Activated CD8-positive, alpha-beta T cell treated with anti-CD3 and anti-CD28 coated beads for 36 hours (primary cell): ENCODE results near the gene AP1G2. TPM values are rescaled to one million over a fixed set of nuclear protein-coding genes. Genes with fewer than 3 reads are reported as not detected.

Source experiments
- ATAC-seq: fragments of 200-7000 bp; cut with Tn5 transposase; one replicate; pipeline ENCODE4 v1.10.0; 2021; ENCODE audit warnings: mild to moderate bottlenecking, moderate library complexity
- CTCF ChIA-PET: fragments of 350-600 bp; sonication (Branson Sonifier 250); formaldehyde crosslinking; loops from one replicate; lab custom pipeline; 2021; ENCODE audit warnings: antibody characterized with exemption; lab: Charles Lee
- POLR2A ChIA-PET: fragments of 350-600 bp; sonication (Branson Sonifier 250); formaldehyde crosslinking; loops from one replicate; lab custom pipeline; 2021; ENCODE audit warnings: antibody characterized with exemption; lab: Charles Lee
- DNase-seq: peaks from one replicate; pipeline ENCODE4 v3.0.0-alpha.2; 2020
- H3K27ac Mint-ChIP-seq: one replicate; pipeline ENCODE4 v1.8.0; 2021; ENCODE audit warnings: mild to moderate bottlenecking, mixed read lengths
- H3K27me3 Mint-ChIP-seq: one replicate; pipeline ENCODE4 v1.8.0; 2021; ENCODE audit warnings: mixed read lengths
- H3K36me3 Mint-ChIP-seq: one replicate; pipeline ENCODE4 v1.8.0; 2021; ENCODE audit warnings: low read depth, mixed read lengths
- H3K4me1 Mint-ChIP-seq: one replicate; pipeline ENCODE4 v1.8.0; 2021; ENCODE audit warnings: low read depth, mixed read lengths
- H3K4me3 Mint-ChIP-seq: one replicate; pipeline ENCODE4 v1.8.0; 2021; ENCODE audit warnings: mild to moderate bottlenecking, moderate library complexity, mixed read lengths
- H3K9me3 Mint-ChIP-seq: one replicate; pipeline ENCODE4 v1.8.0; 2021; ENCODE audit warnings: mixed read lengths
- CTCF ChIP-seq: fragments of 200-600 bp; IDR thresholded peaks from one replicate; pipeline ENCODE4 v1.8.0; 2022; ENCODE audit warnings: antibody characterized with exemption, mild to moderate bottlenecking
- intact Hi-C: fragments of 100-400 bp; cut with micrococcal nuclease; formaldehyde crosslinking; loops from one replicate; pipeline ENCODE4 v1.10.0; 2022
- total RNA-seq, 2 experiments: library from RNA; stranded (reverse); gene quantifications; one replicate each; pipeline ENCODE4 v1.2.3, GENCODE V29; 2021

Gene AP1G2
- total RNA-seq, 2 experiments from 2014 or later, result 146 to 155 TPM

GRCh38 chr14:23544511-23545447 is 22.8 kb downstream of the AP1G2 start:
- H3K36me3 Mint-ChIP-seq, result no peaks in the 10 kb centered on the region
- H3K27ac Mint-ChIP-seq, result no peak overlapping the region
- intact Hi-C loops, result no loop called here
- DNase-seq (no peak), ATAC-seq (no peak)
- TF ChIP-seq CTCF, result no peak
- H3K27me3 Mint-ChIP-seq, result no peaks in the 10 kb centered on the region
- ChIA-PET CTCF (interaction anchor here (0.8 to 8.3 kb wide), 2 partner anchors 14 to 66 kb away, joined by 3 to 78 read pairs; partner anchors contain the start of gene THTPA), POLR2A (no interaction called here)
- H3K9me3 Mint-ChIP-seq, result no peaks in the 10 kb centered on the region
- H3K4me1 Mint-ChIP-seq, result no peaks in the 10 kb centered on the region
- no peak overlapping the region for H3K4me3 Mint-ChIP-seq

- no peak for TF ChIP-seq CTCF
- ChIA-PET POLR2A (no interaction called here), CTCF (interaction anchor here (0.8 to 8.3 kb wide), 3 partner anchors 15 to 65 kb away, joined by 3 to 78 read pairs (median 7); partner anchors contain the start of gene THTPA)
- Mint-ChIP-seq H3K9me3 (no peaks in the 10 kb centered on the region), H3K4me1 (no peaks in the 10 kb centered on the region), H3K36me3 (no peaks in the 10 kb centered on the region), H3K27ac (no peak overlapping the region), H3K27me3 (no peaks in the 10 kb centered on the region), H3K4me3 (no peak overlapping the region)
- no peak for ATAC-seq
- no peak for DNase-seq
- intact Hi-C loops, result no loop called here
Observed at GRCh38 chr14:23543403-23543802, 24.2 kb downstream of the AP1G2 start.

- H3K36me3 Mint-ChIP-seq, result no peaks in the 10 kb centered on the region
- H3K27me3 Mint-ChIP-seq, result no peaks in the 10 kb centered on the region
- no peak overlapping the region for H3K27ac Mint-ChIP-seq
- intact Hi-C loops, result no loop called here
- no peak overlapping the region for H3K4me3 Mint-ChIP-seq
- ATAC-seq (no peak), DNase-seq (no peak)
- H3K4me1 Mint-ChIP-seq, result no peaks in the 10 kb centered on the region
- no peak for TF ChIP-seq CTCF
- CTCF ChIA-PET, result interaction anchor here (1.0 to 8.3 kb wide), 3 partner anchors 12 to 63 kb away, joined by 3 to 78 read pairs (median 7); partner anchors contain the start of gene THTPA
- no peaks in the 10 kb centered on the region for H3K9me3 Mint-ChIP-seq
- POLR2A ChIA-PET, result no interaction called here
Observed at GRCh38 chr14:23542261-23542660, 25.3 kb downstream of the AP1G2 start.

- H3K4me3 Mint-ChIP-seq, result no peak overlapping the region
- H3K36me3 Mint-ChIP-seq, result no peaks in the 10 kb centered on the region
- intact Hi-C loops, result no loop called here
- POLR2A ChIA-PET, result interaction anchor here (1.4 kb wide), 1 partner anchor 60 kb away, joined by 4 read pairs; no protein-coding TSS in a partner anchor
- no peaks in the 10 kb centered on the region for H3K4me1 Mint-ChIP-seq
- ATAC-seq (no peak), DNase-seq (no peak)
- no peaks in the 10 kb centered on the region for H3K9me3 Mint-ChIP-seq
- H3K27me3 Mint-ChIP-seq, result no peaks in the 10 kb centered on the region
- CTCF ChIA-PET, result interaction anchor here (0.7 to 8.3 kb wide), 13 partner anchors 9 to 92 kb away, joined by 3 to 78 read pairs (median 5); partner anchors contain the start of genes THTPA and ZFHX2
- no peak overlapping the region for H3K27ac Mint-ChIP-seq
- no peak for TF ChIP-seq CTCF
Observed at GRCh38 chr14:23540141-23540469, 27.5 kb downstream of the AP1G2 start.
